GM12801 (cell line): ENCODE data around the gene NEU1.

Experiments
- CTCF ChIP-seq: IDR thresholded peaks from one replicate; pipeline ENCODE4 v1.5.1; 2011; ENCODE audit warnings: control low read depth; ENCODE audit not compliant: insufficient read length; ENCODE audit errors: extremely low read depth

The NEU1 gene

GRCh38 chr6:31901953-31902643 lies 39.5 kb upstream of the NEU1 start, which contains the start of gene ZBTB12:
ZBTB12 (minus strand) TSS chr6:31902086; CDS start chr6:31901305, 781 bp downstream.
- TF ChIP-seq CTCF = no peak

- no peak for TF ChIP-seq CTCF
These were observed 38.9 kb upstream of the NEU1 start for GRCh38 chr6:31901415-31901952.

- TF ChIP-seq CTCF = no peak
These were observed 38.3 kb upstream of the NEU1 start for GRCh38 chr6:31900917-31901414.

- TF ChIP-seq CTCF = no peak
These were observed 37.5 kb upstream of the NEU1 start for GRCh38 chr6:31899882-31900722.

- TF ChIP-seq CTCF = no peak
These were observed 36.6 kb upstream of the NEU1 start for GRCh38 chr6:31899215-31899614.

- TF ChIP-seq CTCF = no peak
These were observed 35.9 kb upstream of the NEU1 start for GRCh38 chr6:31898383-31899011.
